Measurements from ENCODE around the gene PIGB.
"Not testable (repeated sequence)": the region's sequence is repeated elsewhere in the genome, so short reads cannot be mapped to it uniquely, and the experiment has no call there.

Gene PIGB

GRCh38 chr15:55379095-55379494, 60.1 kb downstream of the PIGB start:
- no peak for DNase-seq (ENCODE audit: low spot score)

GRCh38 chr15:55381595-55381994, 62.6 kb downstream of the PIGB start:
- DNase-seq (ENCODE audit: low spot score): no peak

GRCh38 chr15:55383687-55384086, 64.7 kb downstream of the PIGB start:
- DNase-seq (ENCODE audit: low spot score): no peak

GRCh38 chr15:55387027-55387426, 68.0 kb downstream of the PIGB start:
- no peak for DNase-seq (ENCODE audit: low spot score)

- no peak for DNase-seq (ENCODE audit: low spot score)
Observed at GRCh38 chr15:55389264-55389607, 70.2 kb downstream of the PIGB start.

GRCh38 chr15:55394694-55395093, 75.7 kb downstream of the PIGB start:
- no peak for DNase-seq (ENCODE audit: low spot score)

GRCh38 chr15:55398243-55398642, 79.2 kb downstream of the PIGB start:
- DNase-seq (ENCODE audit: low spot score): no peak

GRCh38 chr15:55400050-55400449, 81.0 kb downstream of the PIGB start:
- DNase-seq (ENCODE audit: low spot score): not testable (repeated sequence)

GRCh38 chr15:55401786-55402246, 82.8 kb downstream of the PIGB start:
- DNase-seq (ENCODE audit: low spot score): peak; percentile 23

- no peak for DNase-seq (ENCODE audit: low spot score)
Observed at GRCh38 chr15:55402707-55403106, 83.7 kb downstream of the PIGB start.

GRCh38 chr15:55403531-55403930, 84.5 kb downstream of the PIGB start:
- DNase-seq (ENCODE audit: low spot score): no peak

All from SK-N-DZ (cell line).